Right ventricle myocardium superior (tissue), 1 donor: ENCODE results near the gene BUD23. TPM values are rescaled to one million over a fixed set of nuclear protein-coding genes. Genes with fewer than 3 reads are reported as not detected.
A peak's percentile ranks its signal among the peaks of the same experiment; 100 is the strongest.
"Not testable (repeated sequence)": the region's sequence is repeated elsewhere in the genome, so short reads cannot be mapped to it uniquely, and the experiment has no call there.

ENCODE experiments used
- ATAC-seq: fragments of 200-7000 bp; cut with Tn5 transposase; one replicate; pipeline ENCODE4 v1.9.1; 2020; ENCODE audit warnings: mild to moderate bottlenecking; ENCODE audit not compliant: poor library complexity
- DNase-seq: peaks from one replicate; pipeline ENCODE4 v3.0.0-alpha.2; 2020
- intact Hi-C: fragments of 100-400 bp; cut with DNase I; formaldehyde crosslinking; loops from one replicate; pipeline ENCODE4 v1.11.2; 2022
- total RNA-seq: library from RNA; stranded (reverse); fragmentation: NEBNext Ultra II Directional; extraction: Animal tissue kit (Norgen Biotek cat#: 25700); gene quantifications from one replicate; pipeline ENCODE4 v1.2.1, GENCODE V29; 2021
- donor health status: DM: no; HTN: yes; CAD: no; lungs with severe emphysema.

Gene BUD23
- total RNA-seq, 1 donor from 2014 or later, result 74.8 TPM

DNA sequence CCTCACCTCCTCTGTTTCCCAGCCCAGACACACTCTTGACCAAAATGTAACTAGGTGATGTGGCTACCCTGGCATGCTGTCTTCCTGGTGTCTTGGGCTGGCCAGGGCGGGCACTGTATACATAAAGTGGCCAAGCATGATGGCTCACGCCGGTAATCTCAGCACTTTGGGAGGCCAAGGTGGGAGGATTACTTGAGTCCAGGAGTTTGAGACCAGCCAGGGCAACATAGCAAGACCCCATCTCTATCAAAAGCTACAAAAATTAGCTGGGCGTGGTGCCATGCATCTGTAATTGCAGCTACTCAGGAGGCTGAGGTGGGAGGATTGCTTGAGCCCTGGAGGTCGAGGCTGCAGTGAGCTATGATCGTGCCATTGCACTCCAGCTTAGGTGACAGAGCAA lies 29.9 kb downstream of the BUD23 start:
- intact Hi-C loops, ATAC-seq, DNase-seq: not testable (repeated sequence)

DNA sequence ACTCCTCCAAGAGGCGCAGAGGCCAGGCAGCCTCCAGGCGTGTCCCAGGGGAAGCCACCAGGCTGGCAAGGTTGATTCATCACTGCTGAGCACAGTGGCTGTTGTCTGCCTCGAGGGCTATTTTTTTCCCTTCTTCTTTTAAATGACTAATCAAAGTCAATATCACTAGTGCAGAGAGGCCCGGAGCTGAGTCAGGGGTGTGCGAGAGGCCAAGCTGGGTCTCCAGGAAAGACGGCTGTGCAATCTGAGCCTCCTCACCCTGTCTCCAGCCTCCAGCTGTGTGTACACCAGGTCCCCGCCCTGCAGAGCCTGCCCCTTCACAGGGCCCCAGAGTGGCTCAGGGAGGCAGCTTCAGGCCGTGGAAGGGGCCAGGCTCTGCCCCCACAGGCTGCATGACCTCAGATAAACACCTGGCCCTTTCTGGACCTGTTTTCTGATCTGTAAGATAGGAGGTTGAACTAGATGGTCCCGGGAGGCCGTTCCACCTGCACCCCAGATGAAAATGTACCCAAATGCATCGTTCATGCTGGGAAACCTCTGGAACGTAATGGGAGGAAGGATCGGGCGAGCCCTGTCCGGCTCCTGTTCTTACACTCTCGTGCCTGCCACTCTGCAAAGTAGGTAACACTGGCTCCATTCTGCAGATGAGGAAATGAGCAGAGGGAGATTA lies 32.4 kb downstream of the BUD23 start:
- DNase-seq (no peak), ATAC-seq (no peak)
- intact Hi-C loops, result no loop called here

DNA sequence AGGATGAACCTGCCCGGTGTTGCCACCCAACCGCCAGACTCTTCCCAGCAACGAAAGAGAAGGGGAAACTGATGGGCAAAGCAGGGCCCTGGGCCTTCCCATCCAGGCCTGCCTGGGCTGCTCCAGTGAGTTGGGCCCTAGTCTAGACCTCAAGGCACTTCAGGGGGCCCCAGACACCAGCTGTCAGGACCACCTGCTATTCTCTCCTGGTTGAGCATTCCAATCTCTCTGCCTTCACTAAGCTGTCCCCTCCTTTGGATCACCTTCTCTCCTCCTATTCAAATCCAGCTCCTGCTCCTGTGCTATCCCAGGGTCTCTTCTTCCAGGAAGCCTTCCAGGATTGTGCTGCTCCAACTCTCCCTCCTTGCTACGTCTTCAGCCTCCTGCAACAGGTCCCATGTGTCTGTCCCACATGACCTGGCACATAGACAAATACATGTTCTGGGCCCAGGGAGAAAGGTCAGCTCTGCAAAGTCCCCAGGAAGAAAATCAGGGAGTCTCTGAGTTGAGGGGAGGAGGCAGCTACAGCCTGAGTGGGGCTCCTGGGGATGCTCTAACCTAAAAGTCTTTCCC lies 33.0 kb downstream of the BUD23 start:
- intact Hi-C loops, result no loop called here
- no peak for ATAC-seq
- DNase-seq, result no peak

DNA sequence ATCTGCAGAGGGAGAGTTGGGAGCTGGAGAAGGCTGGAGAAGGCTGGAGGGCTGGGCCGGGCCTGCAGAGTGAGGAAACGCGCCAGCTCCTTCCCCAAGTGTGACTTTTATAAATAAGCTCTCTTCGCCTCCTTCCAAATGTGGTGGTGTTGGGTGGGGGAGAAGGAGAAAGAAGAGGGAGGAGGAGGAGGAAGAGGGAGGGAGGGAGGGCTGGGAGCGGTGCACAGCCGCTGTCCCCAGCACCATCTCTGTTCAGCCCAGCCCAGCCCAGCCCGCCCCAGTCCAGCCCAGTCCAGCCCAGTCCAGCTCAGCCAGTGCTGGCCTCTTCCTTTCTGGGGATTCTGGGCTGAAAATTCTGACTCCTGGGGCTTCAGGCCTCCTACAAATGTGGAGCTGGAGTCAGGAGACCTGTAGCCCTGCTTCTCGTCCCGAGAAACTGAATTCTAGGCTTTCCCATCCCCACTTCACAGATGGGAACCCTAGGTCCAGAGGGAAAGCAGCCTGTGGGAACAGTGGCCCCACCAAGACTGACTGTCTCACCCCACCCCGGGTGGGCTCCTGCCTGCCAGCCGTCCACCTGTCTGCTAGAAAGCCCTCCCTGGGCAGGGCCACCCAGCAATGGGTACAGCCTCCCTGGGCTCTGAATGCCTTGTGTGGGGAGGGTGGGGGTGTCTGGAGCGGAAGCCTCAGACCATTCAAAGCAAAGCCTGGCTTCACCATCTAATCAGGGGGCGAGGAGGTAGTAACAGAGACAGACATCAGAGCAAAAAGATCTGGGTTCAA lies 33.8 kb downstream of the BUD23 start:
- intact Hi-C loops, result no loop called here
- ATAC-seq, result no peak
- no peak for DNase-seq

DNA sequence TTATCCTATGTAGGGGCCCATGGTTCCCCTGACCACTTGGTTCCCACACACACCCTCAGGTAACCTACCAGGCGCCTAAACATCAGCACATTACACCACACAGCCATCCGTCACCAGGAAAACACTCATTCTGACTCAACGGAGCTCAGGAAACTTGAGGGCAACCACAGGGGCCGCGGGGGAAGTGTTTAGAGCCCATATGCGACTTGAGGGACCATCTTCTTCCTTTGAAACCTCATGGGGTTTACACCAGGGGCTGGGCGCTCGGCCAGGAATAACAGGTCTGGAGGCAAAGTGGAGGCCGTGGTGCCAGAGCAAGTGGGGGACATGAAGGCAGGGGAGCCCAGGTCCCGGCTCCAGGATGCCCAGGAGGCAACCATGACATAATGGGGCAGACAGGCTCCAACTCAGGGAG lies 34.6 kb downstream of the BUD23 start:
- no peak for ATAC-seq
- intact Hi-C loops, result no loop called here
- no peak for DNase-seq

DNA sequence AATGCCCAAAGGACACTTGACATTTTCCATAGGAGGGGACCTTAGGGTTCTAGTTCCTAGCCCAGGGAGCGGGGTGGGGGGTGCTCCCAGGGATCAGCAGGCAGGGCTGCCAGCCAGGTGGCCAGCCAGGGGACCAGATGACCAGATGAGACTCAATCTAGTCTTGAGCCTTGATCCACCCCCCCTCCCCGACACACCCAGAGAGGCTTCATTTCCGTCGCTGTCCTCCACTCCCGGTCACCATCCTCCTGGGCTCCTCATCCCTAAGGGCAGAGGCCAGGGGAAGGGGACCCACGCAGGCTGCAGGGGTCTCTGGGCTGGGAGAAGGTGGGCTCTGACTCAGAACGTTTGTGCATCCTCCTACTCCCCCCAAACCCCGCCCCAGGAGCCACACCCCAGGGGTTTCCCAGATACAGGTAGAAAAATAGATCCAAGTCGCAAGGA lies 35.1 kb downstream of the BUD23 start:
- DNase-seq, result no peak
- ATAC-seq, result no peak
- intact Hi-C loops, result no loop called here

DNA sequence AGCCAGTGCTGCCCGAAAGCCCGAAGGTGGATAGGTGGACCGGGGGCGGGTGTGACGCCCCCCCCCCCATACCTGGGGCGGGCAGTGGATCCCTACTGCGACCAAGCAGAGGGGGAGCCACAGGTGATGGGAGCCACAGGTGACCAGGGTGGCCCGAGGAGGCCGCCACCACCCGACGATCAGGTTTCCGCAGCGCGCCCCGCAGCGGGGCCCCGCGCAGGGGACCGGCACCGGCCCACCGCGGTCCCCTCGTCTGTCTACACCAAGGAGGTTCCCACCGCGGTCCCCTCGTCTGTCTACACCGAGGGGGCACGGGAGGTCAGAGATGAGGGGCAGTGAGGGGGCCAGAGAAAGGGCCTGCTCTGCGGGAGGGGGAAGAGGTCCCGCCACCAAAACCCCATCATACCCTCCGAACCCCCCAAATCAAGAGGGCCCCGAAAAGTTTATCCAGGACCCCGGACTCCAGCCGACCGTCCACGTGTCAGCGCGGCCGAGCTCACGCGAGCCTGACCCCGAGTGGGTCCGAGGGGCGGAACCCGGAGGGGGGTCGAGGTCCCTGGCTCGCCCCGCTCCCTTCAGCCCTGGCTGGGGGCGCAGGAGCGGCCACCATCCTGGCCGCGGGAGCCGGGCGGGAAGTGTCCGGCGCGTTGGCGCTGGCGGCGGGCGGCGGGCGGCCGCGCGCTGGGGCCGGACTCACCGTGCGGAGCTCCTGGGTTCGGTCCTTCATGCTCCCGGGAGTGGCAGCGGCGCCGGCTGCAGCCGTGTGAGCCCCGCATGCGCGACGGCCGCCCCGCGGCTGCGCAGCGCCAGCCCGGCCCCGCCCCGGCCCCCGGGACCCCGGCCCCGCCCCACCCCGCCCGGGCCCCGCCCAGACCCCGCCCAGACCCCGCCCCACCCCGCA lies 35.8 kb downstream of the BUD23 start, which contains the start of gene STX1A:
Gene STX1A, minus strand, starts transcription at position 765 of the 901 bp plus-strand sequence. Its CDS starts 38 bp downstream, at position 727.
- DNase-seq, result peak; percentile 81
- intact Hi-C loops, result no loop called here

DNA sequence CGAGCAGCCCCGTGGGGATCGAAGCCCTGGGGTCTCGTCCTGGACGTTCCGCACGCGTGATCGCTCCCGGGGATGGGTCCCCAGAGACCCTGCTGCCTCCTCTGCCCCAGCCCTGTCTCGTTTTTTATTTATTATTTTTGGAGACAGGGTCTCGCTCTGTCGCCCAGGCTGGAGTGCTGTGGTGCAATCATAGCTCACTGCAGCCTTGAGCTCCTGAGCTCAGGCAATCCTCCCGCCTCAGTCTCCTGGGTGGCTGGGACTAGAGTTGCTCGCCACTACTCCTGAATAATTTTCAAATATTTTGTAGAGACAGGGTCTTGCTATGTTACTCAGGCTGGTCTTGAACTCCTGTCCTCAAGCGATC lies 36.4 kb downstream of the BUD23 start:
- peak; percentile 7 for ATAC-seq
- intact Hi-C loops, result no loop called here
- no peak for DNase-seq

More for the DNA sequence above, 35.8 kb downstream of the BUD23 start, which contains the start of gene STX1A:
- peak; percentile 81 for ATAC-seq

DNA sequence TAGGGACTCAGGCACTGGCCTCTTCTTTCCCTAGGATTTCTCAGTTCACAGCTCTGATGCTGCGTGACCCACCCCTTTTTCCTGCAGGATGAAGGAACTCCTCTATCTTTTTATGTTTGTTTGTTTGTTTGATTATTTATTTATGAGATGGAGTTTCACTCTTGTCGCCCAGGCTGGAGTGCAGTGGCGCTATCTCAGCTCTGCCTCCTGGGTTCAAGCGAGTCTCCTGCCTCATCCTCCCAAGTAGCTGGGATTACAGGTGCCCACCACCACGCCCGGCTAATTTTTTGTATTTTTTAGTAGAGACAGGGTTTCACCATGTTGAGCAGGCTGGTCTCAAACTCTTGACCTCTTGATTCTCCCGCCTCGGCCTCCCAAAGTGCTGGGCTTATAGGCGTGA lies 37.0 kb downstream of the BUD23 start:
- ATAC-seq, intact Hi-C loops, DNase-seq: not testable (repeated sequence)

DNA sequence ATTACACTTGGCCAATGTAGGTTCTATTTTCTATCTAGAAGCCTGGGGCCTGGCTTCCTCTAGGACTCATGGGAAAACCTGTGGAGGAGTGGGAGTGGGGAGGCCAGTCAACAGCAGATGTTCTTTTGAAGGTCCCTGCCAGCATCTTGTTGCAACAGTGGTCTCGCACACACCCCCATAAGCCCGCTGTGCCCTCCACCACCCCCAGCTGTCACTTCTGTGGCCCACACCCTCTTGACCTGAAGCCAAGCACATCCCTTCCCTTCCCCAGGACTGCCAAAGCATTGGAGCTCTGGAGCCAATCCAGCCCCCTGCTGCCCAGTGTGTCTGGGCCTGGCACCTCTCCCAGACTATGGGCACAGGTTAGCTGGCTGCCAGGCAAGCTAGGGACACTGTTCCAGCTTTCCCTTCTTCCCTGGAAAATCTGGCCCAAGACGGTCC lies 38.0 kb downstream of the BUD23 start:
- DNase-seq (peak; percentile 80), ATAC-seq (peak; percentile 81)
- intact Hi-C loops, result no loop called here

DNA sequence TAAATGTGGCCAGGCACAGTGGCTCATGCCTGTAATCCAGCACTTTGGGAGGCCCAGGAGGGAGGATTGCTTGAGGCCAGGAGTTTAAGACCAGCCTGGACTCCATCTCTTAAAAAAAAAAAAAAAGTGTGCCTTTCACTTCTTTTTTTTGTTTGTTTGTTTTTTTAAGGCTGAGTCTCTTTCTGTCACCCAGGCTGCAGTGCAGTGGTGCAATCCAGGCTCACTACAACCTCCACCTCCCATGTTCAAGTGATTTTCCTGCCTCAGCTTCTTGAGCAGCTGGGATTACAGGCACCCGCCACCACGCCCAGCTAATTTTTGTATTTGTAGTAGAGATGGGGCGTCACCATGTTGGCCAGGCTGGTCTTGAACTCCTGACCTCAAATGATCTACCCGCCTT lies 38.8 kb downstream of the BUD23 start:
- intact Hi-C loops, ATAC-seq: not testable (repeated sequence)

DNA sequence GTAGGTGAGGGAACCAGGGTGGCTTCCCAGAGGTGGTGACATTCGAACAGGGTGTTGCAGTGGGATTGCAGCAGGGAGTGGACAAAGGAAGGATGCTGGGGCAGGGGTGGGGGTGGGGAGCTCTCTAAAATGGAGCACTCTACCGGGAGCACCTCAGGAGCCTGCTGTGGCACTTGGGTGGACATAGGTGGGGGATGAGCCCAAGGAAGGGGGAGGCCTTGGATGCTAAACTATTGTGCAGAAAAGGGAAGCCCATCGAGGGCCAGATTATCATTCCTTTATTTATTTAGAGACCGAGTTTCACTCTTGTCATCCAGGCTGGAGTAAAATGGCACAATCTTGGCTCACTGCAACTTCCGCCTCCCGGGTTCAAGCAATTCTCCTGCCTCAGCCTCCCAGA lies 39.4 kb downstream of the BUD23 start:
- ATAC-seq (no peak), DNase-seq (no peak)
- intact Hi-C loops, result no loop called here

More for the DNA sequence above, 38.8 kb downstream of the BUD23 start:
- DNase-seq, result not testable (repeated sequence)

DNA sequence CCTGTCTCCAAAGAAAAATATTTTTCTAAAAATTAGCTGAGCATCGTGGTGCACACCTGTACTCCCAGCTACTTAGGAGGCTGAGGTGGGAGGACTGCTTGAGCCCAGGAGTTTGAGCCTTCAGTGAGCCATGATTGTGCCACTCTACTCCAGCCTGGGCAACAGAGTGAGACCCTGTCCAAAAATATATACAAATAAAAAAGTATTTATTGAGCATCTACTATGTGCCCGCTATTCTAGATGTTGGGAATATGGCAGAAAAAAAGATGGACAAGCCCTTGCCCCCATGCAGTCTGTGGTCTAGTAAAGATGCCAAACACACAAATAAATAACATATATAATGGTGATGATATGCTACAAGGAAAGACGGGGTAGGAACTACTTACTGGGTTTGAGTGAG lies 40.4 kb downstream of the BUD23 start:
- intact Hi-C loops, result loop anchor here (2.0 kb wide), 1 partner anchor 117 kb away; no protein-coding TSS in a partner anchor
- DNase-seq, result no peak

DNA sequence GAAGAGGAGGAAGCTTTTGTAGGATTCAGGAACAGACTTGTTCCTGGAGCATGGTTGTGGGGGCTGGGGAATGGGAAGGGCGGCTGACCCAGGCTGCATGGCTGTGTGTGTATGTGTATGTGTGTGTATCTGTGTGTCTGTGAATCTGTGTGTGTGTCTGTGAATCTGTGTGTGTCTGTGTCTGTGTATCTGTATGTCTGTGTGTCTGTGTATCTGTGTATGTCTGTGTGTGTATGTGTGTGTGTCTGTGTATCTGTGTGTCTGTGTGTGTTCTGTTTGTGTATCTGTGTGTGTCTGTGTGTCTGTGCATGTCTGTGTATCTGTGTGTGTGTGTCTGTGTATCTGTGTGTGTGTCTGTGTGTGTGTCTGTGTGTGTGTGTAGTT lies 42.7 kb downstream of the BUD23 start:
- DNase-seq, result no peak
- no peak for ATAC-seq
- intact Hi-C loops, result loop anchor here (5.0 kb wide), 1 partner anchor 59 kb away; the partner anchor contains the start of gene VPS37D

More for the DNA sequence above, 40.4 kb downstream of the BUD23 start:
- ATAC-seq, result no peak

DNA sequence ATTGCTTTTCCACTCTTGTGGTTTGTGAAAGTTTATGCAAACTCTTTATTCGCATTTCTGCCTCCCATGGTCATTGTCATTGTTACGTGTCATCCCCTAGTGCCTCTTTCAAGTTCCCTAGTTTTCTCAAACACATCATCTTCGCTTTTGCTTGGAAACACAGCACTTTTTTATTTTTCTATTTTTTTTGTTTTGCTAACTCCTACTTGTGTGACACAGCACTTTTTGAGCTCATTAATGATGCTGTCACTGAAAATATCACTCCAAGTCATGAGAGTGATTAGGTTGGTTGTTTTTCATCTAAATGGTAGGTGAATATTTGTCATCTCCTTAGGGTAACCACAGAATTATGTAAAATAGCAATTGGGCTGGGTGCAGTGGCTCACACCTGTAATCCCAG lies 44.6 kb downstream of the BUD23 start:
- no peak for DNase-seq
- intact Hi-C loops, result loop anchor here (5.0 kb wide), 1 partner anchor 61 kb away; the partner anchor contains the start of gene VPS37D
- no peak for ATAC-seq

DNA sequence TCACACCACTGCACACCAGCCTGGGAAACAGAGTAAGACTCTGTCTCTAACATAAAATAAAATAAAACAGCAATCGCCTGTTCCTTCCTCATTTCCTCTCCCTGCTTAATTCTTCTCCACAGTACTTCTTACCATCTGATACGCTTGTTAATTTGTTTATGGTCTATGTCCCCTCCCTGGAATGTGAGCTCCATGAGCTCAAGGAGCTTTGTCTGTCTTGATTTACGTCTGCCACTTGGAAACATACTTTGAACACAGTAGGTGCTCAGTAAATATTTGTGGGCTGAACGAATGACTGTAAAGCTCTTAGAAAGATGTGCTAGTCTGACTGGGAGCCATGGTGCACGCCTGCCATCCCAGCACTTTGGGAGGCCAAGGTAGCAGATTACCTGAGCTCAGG lies 45.2 kb downstream of the BUD23 start:
- DNase-seq, result no peak
- no peak for ATAC-seq
- intact Hi-C loops, result loop anchor here (5.0 kb wide), 1 partner anchor 61 kb away; the partner anchor contains the start of gene VPS37D

DNA sequence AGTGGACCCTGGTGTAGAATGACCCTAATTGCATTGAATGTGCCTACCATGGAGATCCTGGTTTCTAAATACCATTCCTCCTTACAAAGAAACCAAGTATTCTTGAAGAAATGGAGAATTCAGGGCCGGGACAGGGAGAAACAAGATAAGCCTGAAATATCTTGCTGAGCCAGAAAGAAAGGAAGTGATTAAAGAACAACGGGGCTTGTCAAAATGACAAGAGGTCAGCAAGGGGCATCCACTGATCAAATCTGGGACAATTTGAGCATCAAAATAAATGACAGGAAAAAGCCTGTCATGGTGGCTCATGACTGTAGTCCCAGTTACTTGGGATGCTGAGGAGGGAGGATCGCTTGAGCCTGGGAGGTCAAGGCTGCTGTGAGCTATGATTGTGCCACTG lies 47.1 kb downstream of the BUD23 start:
- ATAC-seq, result no peak
- intact Hi-C loops, result no loop called here

DNA sequence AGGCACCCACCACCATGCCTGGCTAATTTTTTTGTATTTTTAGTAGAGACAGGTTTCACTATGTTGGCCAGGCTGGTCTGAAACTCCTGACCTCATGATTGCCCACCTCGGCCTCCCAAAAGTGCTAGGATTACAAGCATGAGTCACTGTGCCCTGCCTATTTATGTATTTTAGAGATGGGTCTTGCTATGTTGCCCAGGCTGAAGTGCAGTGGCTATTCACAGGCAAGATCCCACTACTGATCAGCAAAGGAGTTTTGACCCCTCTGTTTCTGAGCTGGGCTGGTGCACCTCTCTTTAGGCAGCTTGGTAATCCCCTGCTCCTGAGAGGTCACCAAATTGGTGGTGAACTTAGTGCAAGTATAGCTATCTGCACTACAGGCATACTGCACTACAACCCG lies 49.0 kb downstream of the BUD23 start:
- intact Hi-C loops, result no loop called here
- ATAC-seq (no peak), DNase-seq (no peak)

More for the DNA sequence above, 47.1 kb downstream of the BUD23 start:
- no peak for DNase-seq
